K562 (cell line): ENCODE measurements around the gene ELMO3. TPM values are rescaled to one million over a fixed set of nuclear protein-coding genes. Genes with fewer than 3 reads are reported as not detected.

ENCODE experiments used
- ARHGAP35 ChIP-seq: fragments of 450-650 bp; IDR thresholded peaks from 2 replicates; pipeline ENCODE4 v1.6.1; 2018; ENCODE audit not compliant: partially characterized antibody
- CTBP1 ChIP-seq: fragments of 450-650 bp; IDR thresholded peaks from 2 replicates; pipeline ENCODE4 v1.6.1; 2016; ENCODE audit warnings: borderline replicate concordance
- CXXC5 ChIP-seq: fragments of 250-450 bp; sonication (Bioruptor Pico); IDR thresholded peaks from 2 replicates; pipeline ENCODE4 v1.8.0; 2022; ENCODE audit warnings: inconsistent platforms, mild to moderate bottlenecking, moderate library complexity
- FIP1L1 ChIP-seq: fragments of 200-400 bp; formaldehyde crosslinking; IDR thresholded peaks from 2 replicates; pipeline ENCODE4 v1.6.1; 2018; ENCODE audit warnings: mild to moderate bottlenecking, low read depth, low read length; ENCODE audit not compliant: poor library complexity, severe bottlenecking
- HIVEP1 ChIP-seq: fragments of 250-450 bp; sonication (Bioruptor Pico); IDR thresholded peaks from 2 replicates; pipeline ENCODE4 v1.4.0; 2020; ENCODE audit warnings: mild to moderate bottlenecking
- HSF4 ChIP-seq: fragments of 250-450 bp; sonication (Bioruptor Pico); IDR thresholded peaks from 2 replicates; pipeline ENCODE4 v2.1.2; 2022; ENCODE audit warnings: mild to moderate bottlenecking, moderate library complexity, borderline replicate concordance
- MEF2A ChIP-seq: IDR thresholded peaks from 2 replicates; pipeline ENCODE4 v1.6.1; 2011; ENCODE audit warnings: low read depth, mild to moderate bottlenecking, low read length, moderate library complexity; ENCODE audit not compliant: control insufficient read depth
- MEIS2 ChIP-seq: fragments of 450-650 bp; IDR thresholded peaks from 2 replicates; pipeline ENCODE4 v1.6.1; 2014; ENCODE audit warnings: mild to moderate bottlenecking; ENCODE audit not compliant: partially characterized antibody
- NCOR1 ChIP-seq: fragments of 450-650 bp; IDR thresholded peaks from 2 replicates; pipeline ENCODE4 v1.6.1; 2016; ENCODE audit warnings: mild to moderate bottlenecking, moderate library complexity
- NR4A1 ChIP-seq, 2 experiments: fragments of 250-450 bp in 1 of 2; fragments of 450-650 bp in 1 of 2; sonication (Bioruptor Pico) in 1 of 2; IDR thresholded peaks; 2 replicates each; pipeline versions ENCODE4 v1.4.0 to v1.6.1; 2016 to 2020; ENCODE audit warnings: mild to moderate bottlenecking in 2 of 2, missing compliant biosample characterization in 1 of 2, missing genetic modification characterization in 1 of 2, moderate library complexity in 1 of 2
- PATZ1 ChIP-seq: fragments of 250-450 bp; sonication (Bioruptor Pico); IDR thresholded peaks from 2 replicates; pipeline ENCODE4 v1.5.0; 2020; ENCODE audit warnings: mild to moderate bottlenecking, borderline replicate concordance
- PRDM10 ChIP-seq: fragments of 450-650 bp; IDR thresholded peaks from 2 replicates; pipeline ENCODE4 v1.6.1; 2018; ENCODE audit not compliant: partially characterized antibody
- TCF7L2 ChIP-seq: fragments of 150-350 bp; IDR thresholded peaks from 2 replicates; pipeline ENCODE4 v1.6.1; 2016; ENCODE audit warnings: low read depth, mild to moderate bottlenecking, low read length, moderate library complexity
- TEAD2 ChIP-seq: fragments of 450-650 bp; IDR thresholded peaks from 2 replicates; pipeline ENCODE4 v1.6.1; 2016; ENCODE audit warnings: missing genetic modification characterization, control low read depth, missing compliant biosample characterization
- TFAP4 ChIP-seq: sonication (generic); formaldehyde crosslinking; IDR thresholded peaks from 2 replicates; pipeline ENCODE4 v1.8.0; 2022; ENCODE audit warnings: missing genetic modification reagents, mild to moderate bottlenecking, moderate library complexity, borderline replicate concordance
- TRIM25 ChIP-seq: fragments of 450-650 bp; IDR thresholded peaks from 2 replicates; pipeline ENCODE4 v1.7.0; 2016; ENCODE audit warnings: borderline replicate concordance
- ZC3H11A ChIP-seq: IDR thresholded peaks from 2 replicates; pipeline ENCODE4 v1.6.1; 2012; ENCODE audit warnings: low read depth, low read length, improper control_type of control experiment
- ZNF232 ChIP-seq: sonication (generic); formaldehyde crosslinking; IDR thresholded peaks from 2 replicates; pipeline ENCODE4 v1.8.0; 2022; ENCODE audit warnings: mild to moderate bottlenecking, missing genetic modification reagents
- ZNF431 ChIP-seq: sonication (generic); formaldehyde crosslinking; IDR thresholded peaks from 2 replicates; pipeline ENCODE4 v1.8.0; 2022; ENCODE audit warnings: mild to moderate bottlenecking, missing genetic modification reagents
- polyA plus RNA-seq, 8 experiments: library from polyadenylated mRNA; depleted of rRNA in 4 of 8; stranded (reverse) in 5 of 8; unstranded in 3 of 8; fragments of >200 nt; fragmentation: Nextera tagmentation in 2 of 8; fragmentation: Illumina TruSeq in 1 of 8; extraction: Ambion mirVana in 2 of 8; extraction: Trizol in 1 of 8; gene quantifications; 2 replicates each; pipeline versions ENCODE4 v1.2.1 to v1.2.3, GENCODE V29; 2011 to 2014; ENCODE audit warnings: inconsistent platforms in 1 of 8, missing spikeins in 1 of 8
- total RNA-seq, 7 experiments: library from RNA; depleted of rRNA in 6 of 7; stranded (reverse); fragments of >200 nt in 6 of 7; fragmentation: Illumina TruSeq in 2 of 7; extraction: Trizol in 2 of 7; gene quantifications; 2 replicates each; pipeline versions ENCODE4 v1.2.1 to v1.2.3, GENCODE V29; 2011 to 2021; ENCODE audit warnings: low replicate concordance in 1 of 7

ELMO3 gene
- total and polyA plus RNA-seq, 9 of the 15 experiments (the other 6 are each of a cell fraction or from before 2014, with no cell fraction given): 0.04 to 5.1 (median 1.5) TPM

- no peak for TF ChIP-seq PRDM10
- no peak for TF ChIP-seq MEF2A
- no peak for TF ChIP-seq HSF4 (CRISPR knock-in tag)
- peak; percentile 95 for TF ChIP-seq TFAP4 (CRISPR knock-in tag)
- TF ChIP-seq CXXC5 (CRISPR knock-in tag): peak; percentile 73
- peak; percentile 91 for TF ChIP-seq FIP1L1
- no peak for TF ChIP-seq MEIS2
- no peak for TF ChIP-seq NR4A1 (CRISPR knock-in tag; IDR thresholded peaks at IDR 0.05)
- TF ChIP-seq NR4A1 (tag; IDR thresholded peaks at IDR 0.05): no peak
- TF ChIP-seq NCOR1: no peak
- TF ChIP-seq CTBP1: peak; percentile 96
- TF ChIP-seq ZNF431 (CRISPR knock-in tag): no peak
- no peak for TF ChIP-seq TEAD2 (tag)
- TF ChIP-seq HIVEP1 (CRISPR knock-in tag): no peak
- TF ChIP-seq ARHGAP35: no peak
- no peak for TF ChIP-seq TRIM25
- TF ChIP-seq PATZ1: no peak
- no peak for TF ChIP-seq ZNF232 (CRISPR knock-in tag)
- TF ChIP-seq TCF7L2: no peak
- no peak for TF ChIP-seq ZC3H11A
Observed at GRCh38 chr16:67155295-67156142, 43.4 kb upstream of the ELMO3 start (continued).
